Stimulated activated CD8-positive, alpha-beta memory T cell treated with anti-CD3 and anti-CD28 coated beads, Interleukin-7, amount 100 ng/mL, for 48 hours (primary cell): ENCODE results near the gene SEMA5A.

Experiments used
- DNase-seq, 2 donors: peaks; one replicate each; pipeline ENCODE4 v3.0.0-alpha.2; 2020; ENCODE audit warnings: low read depth in 1 of 2; ENCODE audit errors: extremely low read depth in 1 of 2

The SEMA5A gene

DNA sequence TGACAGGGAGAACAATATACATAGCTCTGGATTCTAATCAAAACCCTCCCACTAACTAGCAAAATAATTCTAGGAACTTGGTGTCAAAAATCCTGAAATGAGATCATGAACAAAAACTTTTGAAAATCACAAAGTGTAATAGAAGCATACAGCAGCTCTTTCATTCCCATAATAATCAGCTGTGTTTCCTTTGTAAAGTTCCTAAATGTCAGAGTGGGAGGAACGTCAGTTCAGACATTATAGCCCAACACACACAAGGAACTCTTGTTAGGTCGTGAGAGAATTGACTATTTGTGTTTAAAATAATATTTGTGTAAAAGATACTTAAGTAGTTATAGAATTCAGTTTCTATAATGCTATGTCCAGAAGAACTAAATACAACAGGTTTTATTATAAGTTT, 312.8 kb downstream of the SEMA5A start:
- DNase-seq, result no peak

DNA sequence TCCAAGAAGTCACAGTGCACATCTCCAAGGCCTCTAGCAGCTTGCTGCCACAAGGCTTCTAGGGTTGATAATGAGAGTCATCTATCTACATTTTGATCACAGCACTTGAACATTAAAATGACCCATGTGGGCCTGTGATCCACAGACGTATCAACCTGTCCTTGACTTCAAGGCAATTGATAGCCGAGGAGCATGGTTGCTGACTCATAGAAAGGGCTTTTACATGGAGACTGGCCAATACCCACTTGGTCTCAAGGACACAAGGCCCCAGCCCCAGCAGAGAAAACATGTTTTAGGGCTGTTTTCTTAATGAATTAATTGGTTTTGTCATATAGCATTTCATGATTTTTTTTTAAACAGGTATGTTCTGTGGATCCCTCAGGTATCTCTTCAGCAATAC, 314.0 kb downstream of the SEMA5A start:
- no peak for DNase-seq

DNA sequence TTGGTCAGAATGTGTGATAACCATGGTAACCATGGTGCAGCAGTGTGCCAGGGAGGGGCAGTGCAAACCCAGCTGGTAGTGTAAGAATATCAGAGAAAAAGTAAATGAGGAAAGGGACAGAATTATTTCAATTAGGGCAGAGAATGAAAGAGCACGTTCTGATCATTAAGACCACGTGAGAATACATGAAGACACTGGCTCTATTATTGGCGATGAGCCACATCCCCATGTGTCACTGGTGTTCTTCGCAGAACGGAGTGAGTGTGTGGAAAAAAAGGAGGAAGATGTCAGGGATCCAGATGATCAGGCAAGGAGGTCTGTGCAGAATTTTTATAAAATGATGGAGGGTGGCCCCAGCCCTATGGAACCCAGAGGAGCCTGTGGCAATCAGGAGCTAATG, 315.5 kb downstream of the SEMA5A start:
- no peak for DNase-seq

DNA sequence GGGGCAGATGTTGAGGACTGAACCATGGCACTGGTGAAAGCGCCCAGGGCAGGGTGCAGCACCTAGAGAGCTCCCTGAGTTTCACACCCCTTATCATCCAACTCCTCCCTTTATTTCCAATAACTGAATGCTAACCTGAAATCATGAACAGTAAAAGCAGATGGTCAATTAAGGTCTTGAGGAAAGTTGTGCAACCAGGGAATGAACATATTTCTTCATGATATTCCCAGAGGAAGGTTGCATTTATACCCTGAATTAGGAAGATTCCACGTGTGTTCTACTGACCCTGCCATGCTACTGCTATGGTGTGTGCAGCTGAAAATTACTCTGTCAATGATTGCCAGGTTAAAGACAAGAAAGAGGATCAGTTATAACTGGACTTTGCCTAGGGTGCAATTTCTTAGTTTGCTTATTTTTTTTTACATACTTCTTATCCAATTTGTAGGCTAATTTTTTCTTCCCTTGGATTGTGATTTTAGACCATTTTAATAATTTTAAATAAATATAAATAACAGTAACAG, 319.8 kb downstream of the SEMA5A start:
- DNase-seq, result no peak

DNA sequence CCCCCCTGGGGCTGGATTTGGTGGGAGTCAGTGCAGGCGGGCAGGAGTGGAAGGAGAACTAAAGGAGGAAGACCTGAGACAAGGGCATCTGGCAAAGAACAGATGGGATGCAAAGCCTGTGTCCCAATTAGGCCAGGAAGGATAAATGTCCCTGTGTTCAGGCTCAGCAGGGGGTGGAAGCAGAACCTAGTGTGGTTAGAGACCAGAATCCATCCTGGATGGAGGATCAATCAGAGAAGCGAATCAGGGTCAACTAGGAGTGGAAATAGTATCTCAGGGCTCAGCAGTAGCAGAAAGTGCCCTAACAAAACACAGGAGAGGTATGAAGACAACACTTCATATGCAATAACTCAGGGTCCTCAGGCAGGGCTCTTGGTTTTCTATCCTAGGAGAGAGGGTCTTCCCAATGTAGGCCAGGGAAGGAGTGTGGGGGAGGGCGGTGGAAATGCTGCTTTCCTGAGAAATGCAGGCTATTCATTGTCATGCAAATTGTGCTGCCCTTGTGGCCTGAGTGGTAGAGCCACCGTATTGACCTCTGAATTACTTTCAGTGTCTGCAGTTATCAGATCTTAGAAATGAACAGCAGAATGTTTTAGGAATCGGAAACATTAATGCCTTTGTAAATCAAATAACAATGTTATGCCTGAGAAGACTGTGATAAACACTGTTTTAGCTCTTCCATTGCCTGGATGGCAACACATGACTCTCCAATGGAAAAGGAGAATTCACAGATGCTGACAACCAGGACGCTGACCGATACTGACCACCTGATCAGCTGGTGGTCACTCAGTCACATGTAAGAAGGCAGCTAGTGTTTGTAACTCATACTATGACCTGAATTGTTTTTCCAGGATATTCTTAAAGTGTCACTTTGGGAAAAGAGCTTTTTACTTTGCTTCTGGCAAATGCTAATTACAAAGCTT, 323.6 kb downstream of the SEMA5A start:
- no peak for DNase-seq

DNA sequence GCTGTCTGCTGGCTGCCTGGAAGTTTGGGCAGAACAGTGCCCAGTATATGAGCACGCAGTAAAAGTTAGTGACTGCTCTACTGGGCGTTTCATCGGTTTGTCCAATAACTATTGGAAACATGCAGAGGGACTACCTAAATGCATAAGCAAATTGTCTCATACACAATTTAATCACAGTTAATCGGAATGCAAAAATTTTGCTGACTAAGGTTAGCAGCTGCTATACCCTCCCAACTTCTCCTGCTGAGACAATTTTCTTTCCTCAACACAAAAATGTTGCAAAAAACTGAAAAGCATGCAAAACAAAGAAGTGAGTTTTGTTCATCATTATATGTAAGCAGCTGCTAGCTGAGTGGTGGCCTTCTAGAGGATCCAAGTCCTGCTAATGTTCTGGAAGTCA, 327.5 kb downstream of the SEMA5A start:
- DNase-seq, result no peak

DNA sequence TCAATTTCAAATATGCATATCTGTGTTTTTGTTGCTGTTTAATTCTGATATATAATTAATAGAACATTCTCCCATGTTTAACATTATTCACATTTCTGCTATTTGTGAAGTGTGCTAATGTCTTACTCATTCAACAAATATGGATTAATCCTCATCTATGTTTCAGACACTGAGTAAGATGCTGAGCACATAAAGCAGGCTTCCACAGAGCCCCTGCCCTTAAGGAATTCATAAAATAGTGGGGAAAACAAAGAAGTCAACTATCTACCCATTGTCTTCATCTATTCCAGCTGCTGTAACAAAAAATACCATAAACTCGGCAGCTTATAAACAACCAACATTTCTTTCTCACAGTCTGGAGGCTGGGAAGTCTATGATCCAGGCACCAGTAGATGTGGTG, 333.3 kb downstream of the SEMA5A start:
- no peak for DNase-seq

DNA sequence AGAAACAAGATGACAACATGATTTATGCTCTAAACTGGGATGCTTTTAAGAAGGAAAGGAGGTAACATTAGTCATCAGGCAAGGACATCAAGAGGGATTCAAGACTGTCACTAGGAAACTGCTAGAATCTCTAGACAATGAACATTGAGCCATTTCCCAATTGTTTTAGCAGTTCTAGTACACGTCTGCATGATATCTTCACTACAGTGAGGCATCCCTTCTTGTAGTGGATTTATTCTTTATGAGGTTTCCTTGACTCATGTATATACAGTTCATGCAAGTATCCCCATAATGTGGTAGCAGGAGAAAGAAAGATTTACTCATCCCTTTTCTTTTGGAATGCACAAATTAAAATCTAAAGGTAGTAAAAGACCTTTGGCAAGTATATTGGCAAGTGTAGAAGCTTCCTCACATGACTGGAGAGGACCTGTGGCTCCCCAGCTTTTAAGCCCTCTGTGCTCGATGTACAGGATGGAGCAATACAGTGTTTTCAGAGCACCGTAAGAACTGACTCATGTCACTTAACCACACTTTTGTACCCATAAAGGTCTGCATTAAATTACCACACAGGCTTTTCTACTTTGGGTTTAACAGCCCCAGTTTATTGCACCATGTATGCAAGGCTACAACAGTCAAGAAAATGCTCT, 335.9 kb downstream of the SEMA5A start:
- DNase-seq, result no peak

DNA sequence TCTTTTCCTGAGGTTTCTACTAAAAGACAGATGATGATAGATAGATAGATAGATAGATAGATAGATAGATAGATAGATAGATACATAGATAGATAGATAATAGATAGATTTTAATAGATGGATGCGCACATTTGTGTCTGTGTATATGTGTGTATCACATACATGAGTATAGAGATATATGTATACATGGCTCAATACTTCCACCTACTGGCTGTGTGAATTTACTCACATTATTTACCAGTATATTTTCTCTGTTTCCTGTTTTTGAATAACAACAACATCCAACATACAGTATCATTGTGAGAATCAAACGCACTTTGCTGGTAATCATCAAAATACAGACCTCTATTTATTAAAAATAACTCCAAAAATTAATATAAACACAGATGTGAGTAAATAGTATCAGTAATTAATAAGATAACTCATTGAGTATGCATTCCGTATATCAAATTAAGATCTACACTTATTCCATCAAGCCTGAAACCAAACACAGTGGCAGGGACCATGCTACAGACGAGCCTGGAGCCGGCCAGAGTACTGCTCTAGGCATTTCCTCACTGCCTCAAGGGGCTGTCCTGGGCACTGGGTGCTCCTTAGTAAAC, 338.0 kb downstream of the SEMA5A start:
- no peak for DNase-seq

DNA sequence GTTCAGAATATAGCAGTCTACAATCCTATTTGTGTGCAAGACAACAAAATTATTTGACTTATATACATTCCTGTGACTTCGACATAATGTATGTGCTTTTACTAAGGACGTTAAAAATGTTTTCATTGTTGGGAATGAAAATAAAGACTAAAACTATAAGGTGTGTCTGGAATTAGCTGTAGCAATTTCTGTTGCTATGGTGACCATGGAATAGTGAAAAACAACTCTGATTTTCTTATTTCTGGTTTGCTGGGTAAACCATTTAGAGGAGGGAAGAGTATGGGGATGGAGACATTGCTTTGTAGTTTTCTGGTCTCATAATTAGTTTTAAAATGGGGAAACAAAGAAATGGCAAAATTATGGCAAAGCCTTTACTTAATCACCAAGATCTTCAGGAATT, 343.2 kb downstream of the SEMA5A start:
- DNase-seq, result no peak

DNA sequence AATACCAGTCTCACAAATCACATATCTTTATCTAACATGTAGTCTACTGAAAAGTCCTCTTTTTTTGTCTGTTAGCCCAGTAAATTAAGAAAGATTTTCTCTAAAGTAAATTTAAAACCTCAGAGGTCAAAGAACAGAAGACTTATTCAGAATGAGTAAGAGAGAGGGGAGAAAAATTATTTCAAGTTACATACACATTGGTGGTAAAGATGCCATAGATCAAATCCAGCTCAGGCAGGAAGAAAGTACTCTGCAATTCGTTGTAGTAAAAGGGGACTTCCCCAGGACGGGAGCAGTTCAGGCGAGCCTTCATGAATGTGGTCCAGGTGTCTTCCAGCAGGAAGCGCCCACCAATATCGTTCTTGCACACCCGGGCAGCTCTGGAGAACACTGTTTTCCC, 344.1 kb downstream of the SEMA5A start:
- no peak for DNase-seq

DNA sequence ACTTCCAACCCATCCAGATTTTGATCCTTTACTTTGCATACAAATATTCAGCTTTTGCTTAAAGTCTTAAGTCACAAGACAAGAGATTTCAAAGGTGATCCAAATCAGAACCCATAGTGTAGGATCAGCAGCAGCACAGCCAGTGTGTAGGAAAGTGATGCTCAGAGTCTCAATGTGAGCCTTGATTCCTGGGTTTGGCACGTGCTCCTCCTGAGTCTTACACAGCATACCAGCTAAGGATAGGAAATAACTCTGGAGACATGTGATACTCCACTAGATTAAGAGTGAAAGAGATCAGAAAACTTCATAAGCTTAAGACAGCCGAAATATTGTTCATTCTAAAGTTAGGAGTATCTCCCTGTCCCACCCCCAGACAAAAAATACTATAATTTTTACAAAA, 344.9 kb downstream of the SEMA5A start:
- DNase-seq, result no peak

DNA sequence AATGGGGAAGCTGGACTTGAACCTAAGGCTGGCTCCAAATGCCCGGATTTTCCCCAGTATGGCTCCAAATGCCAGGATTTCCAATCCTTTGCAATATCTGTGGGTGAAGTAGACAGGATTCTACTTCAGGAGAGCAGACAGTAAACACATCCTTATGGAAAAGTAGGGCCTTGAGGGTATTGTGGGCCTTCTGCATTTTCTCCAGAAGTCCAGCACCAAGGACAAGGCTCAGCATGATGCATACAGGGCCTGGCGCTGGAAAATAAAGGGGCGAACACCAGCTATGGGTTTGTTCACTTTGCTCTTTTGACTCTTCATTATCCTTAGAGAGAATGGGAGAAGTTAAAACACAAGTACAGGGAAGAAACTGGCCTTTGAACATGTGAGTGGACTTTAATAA, 347.5 kb downstream of the SEMA5A start:
- no peak for DNase-seq

DNA sequence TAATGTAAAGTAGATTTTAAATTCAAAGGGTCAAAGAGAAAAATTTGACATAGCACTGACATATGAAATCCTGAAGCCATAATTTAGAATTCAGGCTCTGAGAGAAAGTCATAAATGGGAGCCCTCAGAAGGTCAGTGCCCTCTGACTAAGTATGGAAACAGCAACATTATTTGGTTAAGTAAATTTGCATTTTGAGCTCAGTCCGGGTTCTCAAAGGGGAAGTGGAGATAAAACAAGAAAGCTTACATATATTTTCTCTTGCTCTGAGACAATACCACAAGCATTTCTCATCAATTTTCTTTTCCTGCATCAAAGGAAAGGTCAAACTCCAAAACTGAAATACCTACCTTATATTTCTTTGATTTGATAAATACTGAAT, 348.0 kb downstream of the SEMA5A start:
- no peak for DNase-seq

DNA sequence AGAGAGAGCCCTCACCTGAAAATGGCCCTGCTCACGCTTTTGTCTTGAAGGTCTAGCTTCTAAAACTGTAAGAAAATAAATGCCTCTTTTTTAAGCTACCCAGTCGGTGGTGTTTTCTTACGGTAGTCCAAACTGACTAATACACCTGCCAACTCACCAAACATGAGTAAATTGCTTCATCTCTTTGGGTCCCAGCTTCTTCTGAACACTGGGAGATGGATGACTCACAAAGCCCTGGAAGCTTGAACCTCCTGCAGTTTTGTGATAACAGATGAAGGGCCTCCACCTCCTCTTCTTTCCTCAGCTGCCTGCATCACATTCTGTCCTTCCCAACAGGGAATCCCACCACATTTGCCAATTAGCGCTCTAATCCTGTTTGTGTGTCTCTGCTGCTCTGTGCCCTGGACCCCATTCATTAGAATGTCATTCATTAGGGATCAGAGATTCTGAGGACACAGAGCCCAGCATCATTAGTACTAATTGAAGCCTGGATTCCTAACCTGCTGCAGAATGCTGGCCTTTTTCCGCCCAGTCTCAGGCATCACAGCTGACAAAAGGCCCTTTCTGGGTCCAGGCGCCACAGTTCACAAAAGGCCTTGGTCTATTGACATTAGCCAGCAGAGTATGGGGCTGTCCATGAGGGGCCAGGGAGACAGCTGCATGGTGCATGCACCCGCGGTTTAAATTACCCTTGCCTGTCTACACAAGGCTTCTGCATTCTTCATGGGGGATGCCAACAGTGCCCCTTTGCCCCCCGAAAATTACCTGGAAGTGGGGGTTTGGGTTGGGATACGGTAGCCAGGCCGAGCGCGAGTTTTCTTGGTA, 349.3 kb downstream of the SEMA5A start:
- no peak for DNase-seq

DNA sequence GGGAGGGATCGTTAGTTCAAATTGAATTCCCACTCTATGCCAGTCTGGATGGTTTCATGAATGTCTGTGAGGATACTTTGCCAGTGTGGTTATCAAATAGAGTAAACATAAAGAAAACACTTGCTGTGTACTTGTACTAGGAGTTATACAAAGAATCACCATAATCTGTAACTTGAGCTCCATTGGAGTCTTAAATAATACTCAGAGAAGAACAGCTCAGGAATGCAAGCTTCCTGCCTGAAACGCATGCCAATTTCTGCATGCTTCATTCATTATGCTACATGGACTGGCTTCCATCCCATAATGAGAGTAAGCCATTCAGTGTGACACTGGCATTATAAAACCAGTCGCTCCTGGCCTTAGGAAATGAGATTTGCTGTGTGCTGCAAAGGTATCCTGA, 351.4 kb downstream of the SEMA5A start:
- DNase-seq, result no peak

DNA sequence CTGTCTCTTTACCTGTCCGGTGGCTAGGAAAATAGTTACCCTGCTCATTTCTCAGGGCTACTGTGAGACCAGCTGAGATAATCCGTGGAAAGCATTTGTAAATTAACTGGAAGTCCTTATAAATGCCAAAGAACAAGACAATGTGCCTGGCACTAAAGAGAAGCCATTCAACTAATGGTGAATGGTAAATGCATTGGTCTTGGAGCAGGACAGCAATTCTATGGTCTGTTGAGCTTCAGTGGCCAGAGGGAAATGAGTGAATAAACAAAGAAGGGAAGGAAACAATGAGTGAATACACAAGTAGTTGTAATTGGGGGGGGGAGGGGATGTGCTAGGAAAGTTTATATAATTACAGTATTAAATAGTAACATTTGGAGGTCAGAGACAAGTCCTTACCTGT, 353.6 kb downstream of the SEMA5A start:
- DNase-seq, result no peak

DNA sequence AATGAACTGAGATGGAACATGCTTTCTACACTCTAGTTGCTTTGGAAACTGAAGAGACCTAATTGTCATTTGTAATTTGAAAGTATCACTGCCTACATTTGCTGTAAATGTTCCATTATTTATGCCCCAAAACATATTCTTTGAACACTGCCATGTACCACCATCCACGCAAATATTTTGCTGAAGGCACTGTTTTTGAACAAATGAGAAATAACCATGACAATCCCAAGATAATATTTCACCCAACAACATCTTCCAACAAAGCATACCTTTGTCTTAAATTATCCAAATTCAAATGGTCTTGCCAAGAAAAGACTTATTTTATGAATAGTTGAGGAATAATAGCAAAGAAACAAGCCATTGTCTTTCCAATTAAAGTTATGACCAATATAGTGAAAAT, 356.2 kb downstream of the SEMA5A start:
- DNase-seq, result no peak

DNA sequence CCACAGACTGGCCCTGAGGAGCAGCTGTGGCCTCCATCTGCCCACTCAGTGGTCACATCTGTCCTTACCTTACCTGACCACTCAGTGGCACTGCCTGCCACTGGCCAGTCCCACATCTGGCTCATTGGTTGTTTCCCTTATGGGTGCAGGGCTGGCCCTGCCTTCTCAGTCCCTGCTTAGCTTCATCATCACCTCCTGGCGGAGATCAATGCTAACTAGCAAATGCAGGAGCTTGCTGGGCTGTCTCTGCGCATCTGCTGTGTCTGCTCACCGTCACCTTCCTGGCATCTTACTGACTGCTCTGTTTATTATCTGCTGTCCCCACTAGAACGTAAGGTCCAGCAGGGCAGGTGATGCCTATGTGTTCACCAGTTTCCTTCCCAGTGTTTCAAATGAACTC, 356.9 kb downstream of the SEMA5A start:
- DNase-seq, result no peak

DNA sequence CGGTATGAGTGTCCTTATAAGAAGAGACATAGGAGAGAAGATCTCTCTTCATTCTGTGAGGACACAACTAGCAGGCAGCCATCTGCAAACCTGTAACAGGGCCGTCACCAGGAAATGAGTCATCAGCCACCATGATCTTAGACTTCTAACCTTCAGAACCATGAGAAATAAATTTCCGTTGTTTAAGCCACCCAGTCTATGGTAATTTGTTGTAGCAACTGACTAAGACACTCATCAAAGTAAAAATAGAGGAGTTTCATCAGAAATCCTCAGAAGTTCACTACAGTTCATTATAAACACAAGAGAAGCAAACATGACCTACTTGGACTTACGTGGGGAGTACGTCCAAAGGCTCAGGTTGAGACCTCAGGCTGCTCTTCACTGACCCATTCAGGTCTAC, 357.7 kb downstream of the SEMA5A start:
- no peak for DNase-seq

DNA sequence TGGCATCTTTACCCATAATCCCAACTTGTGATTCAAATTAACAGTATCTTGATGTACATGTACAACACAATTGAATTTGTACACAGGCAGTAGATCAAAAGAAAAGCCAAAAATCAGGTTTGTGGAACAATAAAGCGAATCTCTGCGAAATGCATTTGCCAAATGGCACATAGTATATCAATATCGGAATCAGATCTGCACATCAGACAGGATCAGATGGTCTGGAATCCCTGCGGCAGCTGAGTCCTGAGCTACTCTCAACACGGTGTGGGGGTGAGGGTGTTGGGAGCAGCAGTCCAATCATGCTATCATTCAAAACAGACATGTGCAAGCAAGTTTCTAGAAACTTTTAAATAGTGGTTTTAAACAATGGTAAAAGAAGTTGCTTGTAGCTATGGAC, 358.3 kb downstream of the SEMA5A start:
- no peak for DNase-seq
